OCI-LY3 (cell line): ENCODE data around the gene RAPGEF1.
A peak's percentile ranks its signal among the peaks of the same experiment; 100 is the strongest.

Source experiments
- H2AFZ ChIP-seq: fragments of 200-600, 300-600 bp; shearing (Covaris generic); 2 replicates; pipeline ENCODE4 v1.6.0; 2014; ENCODE audit warnings: antibody characterized with exemption, low read depth, low read length
- H3K27ac ChIP-seq: fragments of 200-600, 300-600 bp; sonication (generic); 2 replicates; pipeline ENCODE4 v1.5.1; 2014; ENCODE audit warnings: mild to moderate bottlenecking, low read length, moderate library complexity, mixed read lengths
- H3K27me3 ChIP-seq: fragments of 200-600, 300-600 bp; sonication (generic); 2 replicates; pipeline ENCODE4 v1.6.1; 2014; ENCODE audit warnings: low read depth, low read length, mixed read lengths
- H3K36me3 ChIP-seq: fragments of 200-600, 300-600 bp; sonication (generic); replicated peaks from 2 replicates; pipeline ENCODE3; 2014; ENCODE audit warnings: low read depth, low read length, mixed read lengths
- H3K4me1 ChIP-seq: fragments of 300-600, 200-600 bp; sonication (generic); 2 replicates; pipeline ENCODE4 v1.6.1; 2014; ENCODE audit warnings: low read length, mixed read lengths
- H3K4me2 ChIP-seq: fragments of 200-600, 300-600 bp; sonication (generic); 2 replicates; pipeline ENCODE4 v1.6.1; 2014; ENCODE audit warnings: low read length, mixed read lengths
- H3K4me3 ChIP-seq: fragments of 300-600, 200-600 bp; sonication (generic); 2 replicates; pipeline ENCODE4 v1.5.1; 2014; ENCODE audit warnings: antibody characterized with exemption, mild to moderate bottlenecking, low read length, moderate library complexity
- H3K79me2 ChIP-seq: fragments of 300-600, 200-600 bp; shearing (Covaris generic); 2 replicates; pipeline ENCODE4 v1.6.1; 2014; ENCODE audit warnings: mild to moderate bottlenecking, low read length, mixed read lengths
- H3K9ac ChIP-seq: fragments of 300-600, 200-600 bp; shearing (Covaris generic); 2 replicates; pipeline ENCODE4 v1.6.0; 2014; ENCODE audit warnings: mild to moderate bottlenecking, low read length, moderate library complexity
- H3K9me3 ChIP-seq: fragments of 200-600, 300-600 bp; shearing (Covaris generic); 2 replicates; pipeline ENCODE4 v1.6.1; 2014; ENCODE audit warnings: low read length, mixed read lengths; ENCODE audit not compliant: insufficient read depth
- H4K20me1 ChIP-seq: fragments of 200-600, 300-600 bp; sonication (generic); 2 replicates; pipeline ENCODE4 v1.6.1; 2016; ENCODE audit warnings: low read length, mixed read lengths; ENCODE audit not compliant: insufficient read depth
- CTCF ChIP-seq: fragments of 200-600, 300-600 bp; sonication (generic); IDR thresholded peaks from 2 replicates; pipeline ENCODE4 v1.5.1; 2014; ENCODE audit warnings: antibody characterized with exemption, low read length, low read depth
- EZH2phosphoT487 ChIP-seq: fragments of 200-600 bp; shearing (Covaris generic); IDR thresholded peaks from 2 replicates; pipeline ENCODE4 v1.6.1; 2018; ENCODE audit warnings: antibody characterized with exemption, mixed run types, low read depth

RAPGEF1 gene

GRCh38 chr9:131704988-131705387 is 34.9 kb downstream of the RAPGEF1 start:
- TF ChIP-seq CTCF (no peak), EZH2phosphoT487 (no peak)
- Histone ChIP-seq H3K9me3 (no peaks in the 10 kb centered on the region), H3K36me3 (peaks cover 9% of the 10 kb centered on the region), H3K27me3 (no peaks in the 10 kb centered on the region), H3K27ac (0 out of 2 replicates have a peak overlapping the region, but pooled peaks have one; percentile 23), H3K4me1 (peaks cover 61% of the 10 kb centered on the region), H3K79me2 (peaks cover 100% of the 10 kb centered on the region), H2AFZ (no peak overlapping the region), H3K4me2 (peak overlapping the region; percentile 53), H3K4me3 (0 out of 2 replicates have a peak overlapping the region, but pooled peaks have one; percentile 10), H4K20me1 (peaks cover 75% of the 10 kb centered on the region), H3K9ac (peak overlapping the region; percentile 35; the same call in 1 of the 2 replicates)

- no peak overlapping the region for H3K4me3 ChIP-seq
- peaks cover 75% of the 10 kb centered on the region for H4K20me1 ChIP-seq
- peaks cover 55% of the 10 kb centered on the region for H3K4me1 ChIP-seq
- peaks cover 100% of the 10 kb centered on the region for H3K79me2 ChIP-seq
- H3K36me3 ChIP-seq, result peaks cover 8% of the 10 kb centered on the region
- no peaks in the 10 kb centered on the region for H3K9me3 ChIP-seq
- H2AFZ ChIP-seq, result no peak overlapping the region
- peak overlapping the region; percentile 35; the same call in 1 of the 2 replicates for H3K9ac ChIP-seq
- H3K27ac ChIP-seq, result no peak overlapping the region
- TF ChIP-seq CTCF (no peak), EZH2phosphoT487 (no peak)
- H3K27me3 ChIP-seq, result no peaks in the 10 kb centered on the region
- H3K4me2 ChIP-seq, result peak overlapping the region; percentile 53
Measured at GRCh38 chr9:131704141-131704983, 35.5 kb downstream of the RAPGEF1 start.

GRCh38 chr9:131703697-131704096 is 36.2 kb downstream of the RAPGEF1 start:
- Histone ChIP-seq H3K27ac (no peak overlapping the region), H3K79me2 (peaks cover 100% of the 10 kb centered on the region), H3K9ac (no peak overlapping the region), H4K20me1 (peaks cover 80% of the 10 kb centered on the region), H2AFZ (no peak overlapping the region), H3K4me2 (no peak overlapping the region; the same call in 1 of the 2 replicates), H3K27me3 (no peaks in the 10 kb centered on the region), H3K4me3 (no peak overlapping the region), H3K4me1 (peaks cover 48% of the 10 kb centered on the region), H3K9me3 (no peaks in the 10 kb centered on the region), H3K36me3 (peaks cover 6% of the 10 kb centered on the region)
- TF ChIP-seq CTCF (no peak), EZH2phosphoT487 (no peak)

GRCh38 chr9:131702911-131703310 is 37.0 kb downstream of the RAPGEF1 start:
- TF ChIP-seq EZH2phosphoT487 (no peak), CTCF (no peak)
- Histone ChIP-seq H2AFZ (no peak overlapping the region), H4K20me1 (peaks cover 85% of the 10 kb centered on the region), H3K36me3 (peaks cover 6% of the 10 kb centered on the region), H3K27me3 (no peaks in the 10 kb centered on the region), H3K9me3 (no peaks in the 10 kb centered on the region), H3K4me3 (no peak overlapping the region), H3K4me1 (peaks cover 40% of the 10 kb centered on the region), H3K9ac (no peak overlapping the region), H3K4me2 (no peak overlapping the region), H3K27ac (no peak overlapping the region), H3K79me2 (peaks cover 100% of the 10 kb centered on the region)
